Measurements from ENCODE around the gene TMEM125. TPM values are rescaled to one million over a fixed set of nuclear protein-coding genes. Genes with fewer than 3 reads are reported as not detected.
A peak's percentile ranks its signal among the peaks of the same experiment; 100 is the strongest.

Gene TMEM125
- total and polyA plus RNA-seq, 5 donors from 2014 or later, result not detected

DNA sequence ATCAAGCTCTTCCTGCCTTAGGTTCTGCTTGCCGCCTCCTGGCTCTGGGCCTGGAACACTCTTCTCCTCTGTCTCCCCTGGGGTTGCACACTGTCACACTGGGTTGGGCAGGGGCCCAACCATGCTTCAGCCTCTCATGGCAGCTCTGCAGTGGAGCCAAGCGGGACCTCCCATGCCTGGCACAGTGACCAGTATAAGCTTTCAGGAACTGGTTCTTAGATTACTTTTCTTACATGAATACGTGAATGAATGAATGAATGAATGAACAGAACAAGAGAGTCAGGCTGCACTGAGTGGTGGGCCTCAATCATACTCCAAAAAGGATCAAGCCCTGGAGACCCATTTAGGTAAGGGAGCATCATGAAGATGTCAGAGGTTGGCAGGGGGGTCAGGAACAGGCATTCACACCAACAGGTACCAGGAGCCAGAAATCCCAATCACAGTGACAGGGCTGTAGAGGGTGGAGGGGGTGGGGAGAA lies 30.8 kb upstream of the TMEM125 start:
- Mint-ChIP-seq H3K27ac (no peak overlapping the region), H3K4me3 (no peak overlapping the region), H3K9me3 (no peaks in the 10 kb centered on the region), H3K36me3 (no peaks in the 10 kb centered on the region), H3K27me3 (peaks cover 6% of the 10 kb centered on the region), H3K4me1 (peaks cover 0 to 3% (median 0%) of the 10 kb centered on the region in 4 donors)
- Histone ChIP-seq H3K27ac (ENCODE audit: insufficient read depth, low read length, poor library complexity, severe bottlenecking) (no peak overlapping the region), H3K36me3 (ENCODE audit: control insufficient read depth, insufficient read depth, low read length) (no peaks in the 10 kb centered on the region), H3K9me3 (ENCODE audit: control insufficient read depth in 2 of 2, low read length in 2 of 2) (no peaks in the 10 kb centered on the region), H3K27me3 (ENCODE audit: control insufficient read depth, insufficient read depth, low read length) (no peaks in the 10 kb centered on the region), H3K4me1 (ENCODE audit: control insufficient read depth, insufficient read depth, low read length, poor library complexity, severe bottlenecking) (no peaks in the 10 kb centered on the region), H3K4me3 (ENCODE audit: low read depth, low read length) (no peak overlapping the region)
- DNase-seq, result no peak
- no peak for ATAC-seq (ENCODE audit: low read depth in 2 of 2)

DNA sequence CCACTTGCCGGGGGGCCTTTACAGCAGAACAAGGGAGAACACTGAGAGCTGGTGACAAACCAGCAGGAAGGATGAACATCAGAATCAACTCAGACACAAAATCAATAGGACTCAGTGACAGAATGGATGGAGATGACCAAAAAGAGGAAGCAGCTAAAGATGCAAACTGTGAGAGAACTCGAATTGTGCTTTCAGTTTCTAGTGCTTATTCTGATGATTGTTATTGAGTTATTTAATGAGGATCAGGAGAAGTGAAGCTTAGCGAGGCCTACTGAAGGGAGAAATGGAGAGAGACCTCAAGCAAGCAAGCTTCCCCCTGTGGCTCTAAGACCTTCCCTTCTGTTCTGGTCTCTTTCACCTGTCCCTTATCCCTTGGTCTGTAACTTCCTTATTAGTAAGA lies 30.3 kb upstream of the TMEM125 start:
- Histone ChIP-seq H3K27me3 (ENCODE audit: control insufficient read depth, insufficient read depth, low read length) (no peaks in the 10 kb centered on the region), H3K4me1 (ENCODE audit: control insufficient read depth, insufficient read depth, low read length, poor library complexity, severe bottlenecking) (no peaks in the 10 kb centered on the region), H3K27ac (ENCODE audit: insufficient read depth, low read length, poor library complexity, severe bottlenecking) (no peak overlapping the region), H3K4me3 (ENCODE audit: low read depth, low read length) (no peak overlapping the region), H3K36me3 (ENCODE audit: control insufficient read depth, insufficient read depth, low read length) (no peaks in the 10 kb centered on the region), H3K9me3 (ENCODE audit: control insufficient read depth in 2 of 2, low read length in 2 of 2) (no peaks in the 10 kb centered on the region)
- peaks cover 0 to 3% (median 0%) of the 10 kb centered on the region in 4 donors for H3K4me1 Mint-ChIP-seq
- no peak for ATAC-seq (ENCODE audit: low read depth in 2 of 2)
- DNase-seq, result peak in 1 of 3 donors; percentile 28
- no peak overlapping the region for H3K27ac Mint-ChIP-seq
- H3K27me3 Mint-ChIP-seq, result peaks cover 6% of the 10 kb centered on the region
- no peaks in the 10 kb centered on the region for H3K36me3 Mint-ChIP-seq
- H3K9me3 Mint-ChIP-seq, result no peaks in the 10 kb centered on the region
- no peak overlapping the region for H3K4me3 Mint-ChIP-seq

DNA sequence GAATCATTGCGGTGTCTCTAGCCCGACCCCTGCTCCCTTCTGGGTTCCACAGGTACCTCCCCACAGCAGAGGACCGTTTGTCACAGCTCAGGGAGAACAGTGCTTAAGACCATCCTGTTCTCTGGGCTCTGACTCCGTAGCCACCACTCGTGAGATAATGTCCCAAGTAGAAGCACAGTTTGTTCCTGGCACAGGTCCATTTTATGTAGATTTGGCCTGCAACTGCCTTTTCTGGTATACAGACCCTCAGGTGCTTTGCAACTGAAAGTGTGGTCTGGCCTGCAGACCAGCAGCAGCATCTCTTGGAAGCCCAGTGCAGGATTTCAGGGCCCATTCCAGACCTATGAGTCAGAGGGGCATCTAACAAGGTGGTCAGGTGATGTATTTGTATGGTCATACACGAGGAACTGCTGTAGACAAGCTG lies 28.4 kb upstream of the TMEM125 start:
- no peak for DNase-seq
- Mint-ChIP-seq H3K4me1 (peaks cover 0 to 3% (median 0%) of the 10 kb centered on the region in 4 donors), H3K4me3 (no peak overlapping the region), H3K27me3 (peaks cover 23% of the 10 kb centered on the region), H3K9me3 (peaks cover 0 to 2% (median 0%) of the 10 kb centered on the region in 7 donors), H3K27ac (no peak overlapping the region), H3K36me3 (no peaks in the 10 kb centered on the region)
- Histone ChIP-seq H3K36me3 (ENCODE audit: control insufficient read depth, insufficient read depth, low read length) (no peaks in the 10 kb centered on the region), H3K27me3 (ENCODE audit: control insufficient read depth, insufficient read depth, low read length) (no peaks in the 10 kb centered on the region), H3K4me1 (ENCODE audit: control insufficient read depth, insufficient read depth, low read length, poor library complexity, severe bottlenecking) (no peaks in the 10 kb centered on the region), H3K9me3 (ENCODE audit: control insufficient read depth in 2 of 2, low read length in 2 of 2) (no peaks in the 10 kb centered on the region), H3K27ac (ENCODE audit: insufficient read depth, low read length, poor library complexity, severe bottlenecking) (no peak overlapping the region), H3K4me3 (ENCODE audit: low read depth, low read length) (no peak overlapping the region)
- no peak for ATAC-seq (ENCODE audit: low read depth in 2 of 2)

DNA sequence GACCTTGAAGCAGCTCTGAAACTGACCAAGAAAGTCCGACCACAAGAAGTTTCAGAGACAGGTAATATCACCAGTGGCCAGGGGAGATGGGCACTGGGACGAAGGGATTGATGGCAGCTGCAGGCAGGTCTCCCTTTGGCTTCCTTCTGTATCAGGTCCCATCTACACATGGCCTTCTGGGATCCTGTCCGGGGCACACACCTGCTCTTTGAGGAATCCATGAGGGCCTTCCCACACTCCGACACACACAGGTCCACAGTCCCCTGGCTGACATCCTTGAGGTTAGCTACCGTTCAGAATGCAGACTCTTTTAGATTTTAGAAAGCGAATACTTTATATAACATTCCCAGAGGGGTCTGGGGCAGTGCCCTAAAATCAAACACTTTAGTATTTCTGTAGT lies 26.5 kb upstream of the TMEM125 start:
- DNase-seq, result no peak
- no peak overlapping the region for H3K4me3 Mint-ChIP-seq
- H3K27ac Mint-ChIP-seq, result no peak overlapping the region
- peaks cover 0 to 2% (median 0%) of the 10 kb centered on the region in 7 donors for H3K9me3 Mint-ChIP-seq
- H3K27me3 Mint-ChIP-seq, result peaks cover 25% of the 10 kb centered on the region
- Histone ChIP-seq H3K27ac (ENCODE audit: insufficient read depth, low read length, poor library complexity, severe bottlenecking) (no peak overlapping the region), H3K36me3 (ENCODE audit: control insufficient read depth, insufficient read depth, low read length) (no peaks in the 10 kb centered on the region), H3K4me1 (ENCODE audit: control insufficient read depth, insufficient read depth, low read length, poor library complexity, severe bottlenecking) (no peaks in the 10 kb centered on the region), H3K4me3 (ENCODE audit: low read depth, low read length) (no peak overlapping the region), H3K9me3 (ENCODE audit: control insufficient read depth in 2 of 2, low read length in 2 of 2) (no peaks in the 10 kb centered on the region), H3K27me3 (ENCODE audit: control insufficient read depth, insufficient read depth, low read length) (no peaks in the 10 kb centered on the region)
- peaks cover 0 to 1% (median 0%) of the 10 kb centered on the region in 4 donors for H3K4me1 Mint-ChIP-seq
- ATAC-seq (ENCODE audit: low read depth in 2 of 2), result no peak
- no peaks in the 10 kb centered on the region for H3K36me3 Mint-ChIP-seq

DNA sequence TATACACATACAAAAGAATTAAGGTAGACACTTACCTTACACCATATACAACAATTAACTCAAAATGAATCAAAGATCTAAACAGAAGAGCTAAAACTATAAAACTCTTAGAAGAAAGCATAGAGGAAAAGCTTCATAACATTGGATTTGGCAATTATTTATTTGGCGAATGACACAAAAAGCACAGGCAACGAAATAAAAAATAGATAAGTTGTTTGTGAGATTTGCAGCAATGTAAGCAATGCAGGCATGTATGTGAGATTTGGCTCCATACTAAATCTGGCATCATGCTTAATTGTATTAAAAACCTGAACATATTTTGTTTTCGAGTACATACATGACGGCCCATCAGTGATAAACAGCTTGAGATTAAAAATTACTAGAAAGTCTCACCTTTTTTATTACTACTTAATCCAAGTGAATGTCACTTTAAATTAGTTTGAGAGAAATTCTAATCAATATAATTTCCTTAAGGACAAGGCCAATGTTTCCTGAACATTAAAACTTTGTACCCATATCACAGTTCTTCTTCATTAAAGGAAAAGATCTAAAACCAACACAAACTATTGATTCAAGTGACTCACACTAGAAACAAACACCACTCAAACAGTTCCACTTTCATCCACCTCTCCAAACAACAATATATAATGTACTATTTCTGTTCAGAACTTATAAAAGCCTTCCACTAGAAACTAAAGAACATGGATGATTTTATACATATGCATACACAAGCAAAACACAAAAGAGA lies 23.1 kb upstream of the TMEM125 start:
- H3K9me3 ChIP-seq (ENCODE audit: control insufficient read depth in 2 of 2, low read length in 2 of 2), result no peaks in the 10 kb centered on the region
- H3K4me3 Mint-ChIP-seq, result no peak overlapping the region
- H3K4me1 ChIP-seq (ENCODE audit: control insufficient read depth, insufficient read depth, low read length, poor library complexity, severe bottlenecking), result no peaks in the 10 kb centered on the region
- H3K27ac ChIP-seq (ENCODE audit: insufficient read depth, low read length, poor library complexity, severe bottlenecking), result no peak overlapping the region
- H3K27me3 ChIP-seq (ENCODE audit: control insufficient read depth, insufficient read depth, low read length), result no peaks in the 10 kb centered on the region
- no peaks in the 10 kb centered on the region for H3K4me1 Mint-ChIP-seq
- no peak overlapping the region for H3K27ac Mint-ChIP-seq
- no peaks in the 10 kb centered on the region for H3K36me3 ChIP-seq (ENCODE audit: control insufficient read depth, insufficient read depth, low read length)
- DNase-seq (no peak), ATAC-seq (ENCODE audit: low read depth in 2 of 2) (no peak)
- peaks cover 29% of the 10 kb centered on the region for H3K27me3 Mint-ChIP-seq
- no peak overlapping the region for H3K4me3 ChIP-seq (ENCODE audit: low read depth, low read length)
- H3K36me3 Mint-ChIP-seq, result no peaks in the 10 kb centered on the region
- H3K9me3 Mint-ChIP-seq, result peaks cover 0 to 2% (median 0%) of the 10 kb centered on the region in 7 donors

DNA sequence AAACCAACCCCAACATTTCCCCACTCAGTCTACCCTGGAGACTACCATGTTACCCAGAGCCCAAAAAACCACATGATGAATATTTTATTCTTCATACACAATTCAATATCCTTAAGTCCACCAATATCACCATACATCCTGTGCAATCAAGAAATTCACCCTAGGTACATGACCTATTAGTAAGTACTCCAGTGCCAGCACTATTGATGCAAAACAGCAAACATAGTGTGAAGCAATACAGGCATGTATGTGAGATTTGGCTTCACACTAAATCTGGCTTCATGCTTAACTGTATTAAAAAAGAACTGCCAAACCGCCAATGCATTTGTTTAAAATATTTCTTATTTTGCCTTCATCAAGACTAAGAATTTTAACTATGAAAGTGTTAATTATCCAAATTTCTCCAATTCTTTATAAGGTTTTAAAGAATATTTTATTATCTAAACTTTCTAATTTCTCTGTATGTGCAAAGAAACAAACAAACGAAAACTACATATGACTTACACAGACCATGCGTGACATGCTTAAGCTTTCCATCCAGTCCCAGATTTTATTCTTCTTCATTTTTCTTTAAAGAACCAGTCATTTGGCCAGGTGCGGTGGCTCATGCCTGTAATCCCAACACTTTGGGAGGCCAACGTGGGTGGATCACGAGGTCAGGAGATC lies 22.4 kb upstream of the TMEM125 start:
- Mint-ChIP-seq H3K4me3 (no peak overlapping the region), H3K9me3 (peaks cover 0 to 2% (median 0%) of the 10 kb centered on the region in 7 donors), H3K36me3 (no peaks in the 10 kb centered on the region), H3K4me1 (no peaks in the 10 kb centered on the region), H3K27ac (no peak overlapping the region), H3K27me3 (peaks cover 32% of the 10 kb centered on the region)
- Histone ChIP-seq H3K4me1 (ENCODE audit: control insufficient read depth, insufficient read depth, low read length, poor library complexity, severe bottlenecking) (no peaks in the 10 kb centered on the region), H3K4me3 (ENCODE audit: low read depth, low read length) (no peak overlapping the region), H3K9me3 (ENCODE audit: control insufficient read depth in 2 of 2, low read length in 2 of 2) (no peaks in the 10 kb centered on the region), H3K27me3 (ENCODE audit: control insufficient read depth, insufficient read depth, low read length) (no peaks in the 10 kb centered on the region), H3K27ac (ENCODE audit: insufficient read depth, low read length, poor library complexity, severe bottlenecking) (no peak overlapping the region), H3K36me3 (ENCODE audit: control insufficient read depth, insufficient read depth, low read length) (no peaks in the 10 kb centered on the region)
- DNase-seq, result no peak
- ATAC-seq (ENCODE audit: low read depth in 2 of 2), result no peak

DNA sequence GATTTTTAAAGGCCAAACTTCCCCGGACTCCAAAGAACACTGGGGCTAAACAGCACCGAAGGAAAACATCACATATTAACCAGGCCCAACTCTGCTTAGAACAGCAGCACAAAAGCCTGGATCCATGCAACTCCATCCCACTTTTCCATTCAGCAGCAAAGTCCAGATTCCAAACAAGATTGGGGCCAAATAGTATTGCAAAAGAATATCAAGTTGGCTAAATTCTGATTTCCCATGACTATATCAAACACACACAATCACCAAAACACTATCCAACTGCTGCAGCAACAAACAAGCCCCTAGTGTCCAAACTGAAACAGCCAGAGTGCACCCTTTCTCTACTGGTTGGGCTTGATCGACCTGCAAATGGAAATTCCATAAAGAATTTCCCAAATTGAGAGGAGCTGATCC lies 19.4 kb upstream of the TMEM125 start:
- no peak for DNase-seq
- H3K36me3 Mint-ChIP-seq, result no peaks in the 10 kb centered on the region
- no peak overlapping the region for H3K27ac ChIP-seq (ENCODE audit: insufficient read depth, low read length, poor library complexity, severe bottlenecking)
- no peaks in the 10 kb centered on the region for H3K9me3 ChIP-seq (ENCODE audit: control insufficient read depth in 2 of 2, low read length in 2 of 2)
- no peaks in the 10 kb centered on the region for H3K27me3 ChIP-seq (ENCODE audit: control insufficient read depth, insufficient read depth, low read length)
- H3K4me1 Mint-ChIP-seq, result no peaks in the 10 kb centered on the region
- H3K27ac Mint-ChIP-seq, result no peak overlapping the region
- ATAC-seq (ENCODE audit: low read depth in 2 of 2), result no peak
- no peak overlapping the region for H3K4me3 Mint-ChIP-seq
- no peaks in the 10 kb centered on the region for H3K4me1 ChIP-seq (ENCODE audit: control insufficient read depth, insufficient read depth, low read length, poor library complexity, severe bottlenecking)
- H3K36me3 ChIP-seq (ENCODE audit: control insufficient read depth, insufficient read depth, low read length), result no peaks in the 10 kb centered on the region
- H3K27me3 Mint-ChIP-seq, result peaks cover 30% of the 10 kb centered on the region
- no peak overlapping the region for H3K4me3 ChIP-seq (ENCODE audit: low read depth, low read length)
- H3K9me3 Mint-ChIP-seq, result peaks cover 0 to 2% (median 0%) of the 10 kb centered on the region in 7 donors
